ENCODE results near the gene PCCA. TPM values are rescaled to one million over a fixed set of nuclear protein-coding genes. Genes with fewer than 3 reads are reported as not detected.

Gene PCCA
- total RNA-seq, 4 donors from 2014 or later, result 33.8 to 40.3 (median 39.0) TPM

DNA sequence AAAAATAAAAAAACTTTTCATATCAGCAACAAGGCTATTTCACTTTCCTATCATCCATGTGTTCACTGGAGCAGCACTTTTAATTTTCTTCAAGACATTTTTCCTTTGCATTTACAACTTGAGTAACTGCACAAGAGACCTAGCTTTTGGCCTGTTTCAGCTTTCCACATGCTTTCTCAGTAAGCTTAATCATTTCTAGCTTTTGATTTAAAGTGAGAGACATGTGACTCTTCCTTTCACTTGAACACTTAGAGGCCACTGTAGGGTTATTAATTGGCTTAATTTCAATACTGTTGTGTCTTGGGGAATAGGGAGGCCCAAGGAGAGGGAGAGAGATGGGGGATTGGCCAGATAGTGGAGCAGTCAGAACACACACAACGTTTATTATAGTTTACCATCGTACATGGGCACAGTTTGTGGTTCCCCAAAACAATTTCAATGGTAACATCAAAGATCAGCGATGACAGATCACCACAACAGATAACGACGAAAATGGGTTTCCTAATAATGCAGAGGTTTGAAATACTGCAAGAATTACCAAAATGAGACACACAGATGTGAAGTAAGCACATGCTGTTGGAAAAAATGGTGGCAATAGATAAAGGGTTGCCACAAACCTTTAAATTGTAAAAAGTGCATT lies 382.1 kb downstream of the PCCA start:
- Histone ChIP-seq H3K4me1 (no peaks in the 10 kb centered on the region), H3K4me3 (no peak overlapping the region), H3K9me3 (no peaks in the 10 kb centered on the region), H3K27ac (replicated peaks in 1 of 4) (no peak overlapping the region), H3K27me3 (no peaks in the 10 kb centered on the region), H3K36me3 (no peaks in the 10 kb centered on the region)
- intact Hi-C loops (cut with DNase I), result no loop called here
- no peak for DNase-seq (ENCODE audit: extremely low spot score)
- TF ChIP-seq POLR2A (IDR thresholded peaks at IDR 0.05; ENCODE audit: low read depth), result no peak
- TF ChIP-seq, protein P1, sequence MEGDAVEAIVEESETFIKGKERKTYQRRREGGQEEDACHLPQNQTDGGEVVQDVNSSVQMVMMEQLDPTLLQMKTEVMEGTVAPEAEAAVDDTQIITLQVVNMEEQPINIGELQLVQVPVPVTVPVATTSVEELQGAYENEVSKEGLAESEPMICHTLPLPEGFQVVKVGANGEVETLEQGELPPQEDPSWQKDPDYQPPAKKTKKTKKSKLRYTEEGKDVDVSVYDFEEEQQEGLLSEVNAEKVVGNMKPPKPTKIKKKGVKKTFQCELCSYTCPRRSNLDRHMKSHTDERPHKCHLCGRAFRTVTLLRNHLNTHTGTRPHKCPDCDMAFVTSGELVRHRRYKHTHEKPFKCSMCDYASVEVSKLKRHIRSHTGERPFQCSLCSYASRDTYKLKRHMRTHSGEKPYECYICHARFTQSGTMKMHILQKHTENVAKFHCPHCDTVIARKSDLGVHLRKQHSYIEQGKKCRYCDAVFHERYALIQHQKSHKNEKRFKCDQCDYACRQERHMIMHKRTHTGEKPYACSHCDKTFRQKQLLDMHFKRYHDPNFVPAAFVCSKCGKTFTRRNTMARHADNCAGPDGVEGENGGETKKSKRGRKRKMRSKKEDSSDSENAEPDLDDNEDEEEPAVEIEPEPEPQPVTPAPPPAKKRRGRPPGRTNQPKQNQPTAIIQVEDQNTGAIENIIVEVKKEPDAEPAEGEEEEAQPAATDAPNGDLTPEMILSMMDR (IDR thresholded peaks at IDR 0.05), result no peak
- no peak for TF ChIP-seq EP300 (IDR thresholded peaks at IDR 0.05)
- TF ChIP-seq POLR2AphosphoS5 (IDR thresholded peaks at IDR 0.05), result no peak
- WGBS, result 85% methylated on average over 5 of the region's 5 CpGs

DNA sequence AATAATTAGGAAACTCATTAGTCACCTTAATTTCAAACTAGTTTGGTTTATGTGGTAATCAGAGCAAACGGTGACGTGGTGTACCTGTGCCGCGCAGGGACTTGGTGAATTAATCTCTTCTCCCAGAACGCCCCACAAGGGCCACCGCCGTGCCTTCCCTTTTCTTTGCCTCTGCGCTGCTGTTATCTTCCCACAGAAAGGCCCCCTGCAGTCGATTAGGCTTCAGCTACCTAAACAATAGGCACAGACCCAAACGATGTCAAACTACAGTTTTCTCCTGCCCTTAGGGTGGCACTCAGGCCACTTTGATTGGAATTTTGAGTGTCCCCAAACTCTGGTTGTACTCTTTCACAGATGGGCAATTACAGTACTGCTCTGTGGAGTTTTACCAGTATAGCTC lies 384.2 kb downstream of the PCCA start:
- no peaks in the 10 kb centered on the region for H3K4me1 ChIP-seq
- no peaks in the 10 kb centered on the region for H3K9me3 ChIP-seq
- 85% methylated on average over 10 of the region's 10 CpGs for WGBS
- no peak for DNase-seq (ENCODE audit: extremely low spot score)
- no peak overlapping the region for H3K4me3 ChIP-seq
- H3K27me3 ChIP-seq, result no peaks in the 10 kb centered on the region
- no peak for TF ChIP-seq POLR2A (IDR thresholded peaks at IDR 0.05; ENCODE audit: low read depth)
- TF ChIP-seq POLR2AphosphoS5 (IDR thresholded peaks at IDR 0.05), result no peak
- no peak for TF ChIP-seq EP300 (IDR thresholded peaks at IDR 0.05)
- TF ChIP-seq, protein P1 (IDR thresholded peaks at IDR 0.05), result no peak
- intact Hi-C loops (cut with DNase I), result no loop called here
- peaks cover 0 to 3% (median 0%) of the 10 kb centered on the region in 4 donors for H3K36me3 ChIP-seq
- no peak overlapping the region for H3K27ac ChIP-seq (replicated peaks in 1 of 4)

DNA sequence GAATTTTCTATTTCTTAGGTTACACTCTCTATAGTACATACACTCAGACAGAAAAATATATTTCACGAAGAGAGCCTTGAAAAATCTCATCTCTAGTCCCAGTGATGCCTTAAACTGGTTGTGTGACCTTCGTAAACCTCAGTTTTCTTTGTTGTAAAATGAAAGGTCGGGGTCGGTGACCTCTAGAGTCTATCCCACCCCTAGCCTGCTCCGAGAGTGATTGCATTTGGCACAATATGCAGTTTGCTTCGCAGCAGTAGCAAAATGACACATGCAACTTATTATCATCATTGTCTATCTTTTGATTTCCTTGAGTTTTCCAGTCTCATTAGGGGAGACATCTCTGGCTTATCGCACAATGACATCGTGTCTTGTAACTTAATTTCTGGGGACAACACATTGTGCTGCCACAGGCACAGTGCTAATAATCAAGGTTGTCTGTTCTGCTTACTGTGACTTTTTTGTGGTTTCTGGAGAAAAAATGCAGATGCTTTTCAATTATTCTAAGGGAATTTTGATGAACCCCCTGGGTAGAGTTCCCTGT lies 384.7 kb downstream of the PCCA start:
- no peaks in the 10 kb centered on the region for H3K4me1 ChIP-seq
- no peak overlapping the region for H3K4me3 ChIP-seq
- H3K9me3 ChIP-seq, result no peaks in the 10 kb centered on the region
- WGBS, result 96% methylated on average over 8 of the region's 8 CpGs
- DNase-seq (ENCODE audit: extremely low spot score), result no peak
- no peak for TF ChIP-seq POLR2A (IDR thresholded peaks at IDR 0.05; ENCODE audit: low read depth)
- no peak for TF ChIP-seq POLR2AphosphoS5 (IDR thresholded peaks at IDR 0.05)
- no peak for TF ChIP-seq EP300 (IDR thresholded peaks at IDR 0.05)
- TF ChIP-seq, protein P1 (IDR thresholded peaks at IDR 0.05), result no peak
- H3K27ac ChIP-seq (replicated peaks in 1 of 4), result no peak overlapping the region
- H3K36me3 ChIP-seq, result peaks cover 0 to 3% (median 0%) of the 10 kb centered on the region in 4 donors
- intact Hi-C loops (cut with DNase I), result no loop called here
- H3K27me3 ChIP-seq, result no peaks in the 10 kb centered on the region

DNA sequence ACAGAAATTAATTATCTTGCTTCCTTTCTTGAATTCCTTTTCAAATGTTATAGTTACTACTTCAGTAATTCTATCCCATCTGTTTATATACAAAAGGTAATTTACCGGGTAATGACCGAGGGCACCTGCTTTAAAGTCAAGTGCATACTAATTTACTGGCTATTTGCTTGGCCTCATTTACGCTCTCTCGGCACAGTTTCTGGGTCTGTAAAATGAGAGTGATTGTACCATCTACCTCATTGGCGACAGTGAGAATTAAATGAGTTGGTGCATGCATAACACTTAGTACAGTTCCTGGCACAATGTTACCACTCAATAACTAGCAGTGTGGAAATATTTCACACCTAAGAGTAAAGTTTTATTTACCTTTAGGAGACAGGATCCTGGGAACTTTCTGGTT lies 388.1 kb downstream of the PCCA start:
- no peaks in the 10 kb centered on the region for H3K4me1 ChIP-seq
- no peak overlapping the region for H3K27ac ChIP-seq (replicated peaks in 1 of 4)
- intact Hi-C loops (cut with DNase I), result no loop called here
- H3K4me3 ChIP-seq, result no peak overlapping the region
- no peaks in the 10 kb centered on the region for H3K9me3 ChIP-seq
- TF ChIP-seq EP300 (IDR thresholded peaks at IDR 0.05), result no peak
- no peak for TF ChIP-seq POLR2AphosphoS5 (IDR thresholded peaks at IDR 0.05)
- TF ChIP-seq POLR2A (IDR thresholded peaks at IDR 0.05; ENCODE audit: low read depth), result no peak
- TF ChIP-seq, protein P1 (IDR thresholded peaks at IDR 0.05), result no peak
- 96% methylated on average over 5 of the region's 5 CpGs for WGBS
- no peaks in the 10 kb centered on the region for H3K27me3 ChIP-seq
- peaks cover 0 to 3% (median 0%) of the 10 kb centered on the region in 4 donors for H3K36me3 ChIP-seq
- no peak for DNase-seq (ENCODE audit: extremely low spot score)

All from esophagus muscularis mucosa (tissue), 4 donors.